H1 (cell line): Measurements from ENCODE around the gene STX18.

Experiments
- CREB1 ChIP-seq: IDR thresholded peaks from 2 replicates; pipeline ENCODE4 v1.6.1; 2012; ENCODE audit warnings: inconsistent platforms
- EZH2 ChIP-seq: fragments of 200-600 bp; sonication (generic); IDR thresholded peaks from 2 replicates; pipeline ENCODE4 v1.7.1; 2012; ENCODE audit warnings: low read depth, mild to moderate bottlenecking, moderate library complexity, low read length, inconsistent platforms; ENCODE audit not compliant: severe bottlenecking
- POLR2A ChIP-seq, 2 experiments: IDR thresholded peaks; 1 replicate in 1 of 2; 2 replicates in 1 of 2; pipeline ENCODE4 v1.6.1; 2011; ENCODE audit warnings: low read depth in 2 of 2, low read length in 2 of 2, mild to moderate bottlenecking in 2 of 2; ENCODE audit errors: control extremely low read depth in 1 of 2
- POLR2AphosphoS5 ChIP-seq: IDR thresholded peaks from 2 replicates; pipeline ENCODE4 v1.6.1; 2011; ENCODE audit warnings: low read depth, low read length
- SIRT6 ChIP-seq: IDR thresholded peaks from one replicate; pipeline ENCODE4 v1.7.1; 2012; ENCODE audit warnings: low read length, inconsistent platforms
- TAF1 ChIP-seq: IDR thresholded peaks from 2 replicates; pipeline ENCODE4 v1.6.1; 2011; ENCODE audit warnings: mild to moderate bottlenecking, low read depth, low read length

DNA sequence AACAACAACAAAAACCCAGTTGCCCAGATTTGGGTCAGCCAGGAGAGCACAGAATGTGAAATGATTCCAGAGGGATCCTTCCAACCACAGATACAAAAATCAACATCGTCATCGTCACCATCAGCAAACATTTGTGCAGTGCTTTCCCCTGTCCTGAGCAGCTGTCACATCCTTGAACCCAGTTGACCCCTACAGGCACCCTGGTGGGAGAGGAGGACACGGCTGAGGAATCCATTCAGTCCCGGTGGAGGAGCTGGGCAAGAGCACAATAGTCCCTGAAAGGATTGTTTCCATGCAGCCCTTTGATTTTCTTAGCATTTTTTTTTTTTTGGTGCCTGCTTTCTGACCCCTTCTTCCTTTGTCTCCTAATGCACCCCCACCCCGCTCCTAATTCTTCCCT is 37.1 kb upstream of the STX18 start:
- TF ChIP-seq TAF1 (no peak), SIRT6 (no peak), EZH2 (no peak), POLR2A (IDR thresholded peaks at IDR 0.05; ENCODE audit: control extremely low read depth in 1 of 2, low read depth in 2 of 2, low read length in 2 of 2) (no peak), POLR2AphosphoS5 (no peak), CREB1 (no peak)
